Skeletal muscle tissue (tissue), 4 donors: ENCODE results near the gene ADAT3. TPM values are rescaled to one million over a fixed set of nuclear protein-coding genes. Genes with fewer than 3 reads are reported as not detected.

ENCODE experiments used
- H3K27ac ChIP-seq: one replicate; pipeline ENCODE4 v1.7.0; 2013; ENCODE audit warnings: mild to moderate bottlenecking, low read depth, low read length, inconsistent platforms
- H3K27me3 ChIP-seq, 3 donors: one replicate each; pipeline ENCODE4 v1.7.0; 2013; ENCODE audit warnings: low read length in 3 of 3; ENCODE audit not compliant: control insufficient read depth in 3 of 3, insufficient read depth in 3 of 3
- H3K36me3 ChIP-seq, 3 donors: one replicate each; pipeline ENCODE4 v1.7.0; 2013; ENCODE audit warnings: low read length in 3 of 3; ENCODE audit not compliant: control insufficient read depth in 3 of 3, insufficient read depth in 3 of 3
- H3K4me1 ChIP-seq, 3 donors: one replicate each; pipeline ENCODE4 v1.7.0; 2013; ENCODE audit warnings: low read length in 3 of 3, mild to moderate bottlenecking in 3 of 3; ENCODE audit not compliant: control insufficient read depth in 3 of 3, insufficient read depth in 3 of 3
- H3K4me3 ChIP-seq, 3 donors: one replicate each; pipeline ENCODE4 v1.7.0; 2013; ENCODE audit warnings: low read length in 3 of 3
- H3K9ac ChIP-seq, 3 donors: one replicate each; pipeline ENCODE4 v1.7.0; 2013; ENCODE audit warnings: low read length in 3 of 3, mild to moderate bottlenecking in 3 of 3, moderate library complexity in 2 of 3, low read depth in 1 of 3
- H3K9me3 ChIP-seq, 3 donors: one replicate each; pipeline ENCODE4 v1.7.0; 2013; ENCODE audit warnings: low read length in 3 of 3; ENCODE audit not compliant: control insufficient read depth in 3 of 3
- total RNA-seq: library from RNA; depleted of rRNA; stranded (reverse); fragments of >200 nt; gene quantifications from one replicate; pipeline ENCODE4 v1.2.3, GENCODE V29; 2014
- donor health status: Osteomylitis.

The ADAT3 gene
- total RNA-seq, 1 donor from 2014 or later: 1.0 TPM

DNA sequence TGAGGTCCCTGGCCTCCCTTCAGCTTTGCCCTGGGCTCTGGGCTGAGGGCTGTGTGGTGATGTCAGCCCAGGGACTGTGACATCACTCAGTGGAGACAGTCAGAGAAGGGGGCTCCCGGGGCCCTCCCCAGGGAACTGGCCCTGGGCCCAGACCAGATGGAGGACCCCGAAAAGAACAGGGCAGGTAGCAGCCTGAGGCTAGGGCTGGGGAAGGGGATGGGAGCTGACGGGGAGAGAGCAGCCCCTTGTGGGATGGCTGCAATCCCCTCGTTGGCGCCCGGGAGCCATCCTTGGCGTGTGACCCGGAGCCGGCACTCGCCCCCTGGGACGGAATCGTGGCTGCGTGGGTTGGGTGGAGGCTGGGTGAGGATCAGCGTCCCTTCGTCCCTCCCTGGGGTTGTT, 49.3 kb downstream of the ADAT3 start:
- Histone ChIP-seq H3K36me3 (peaks cover 0 to 3% (median 0%) of the 10 kb centered on the region in 3 donors), H3K9me3 (no peaks in the 10 kb centered on the region), H3K27me3 (no peaks in the 10 kb centered on the region), H3K9ac (no peak overlapping the region), H3K27ac (no peak overlapping the region), H3K4me3 (no peak overlapping the region), H3K4me1 (peaks cover 7 to 31% (median 14%) of the 10 kb centered on the region in 3 donors)

DNA sequence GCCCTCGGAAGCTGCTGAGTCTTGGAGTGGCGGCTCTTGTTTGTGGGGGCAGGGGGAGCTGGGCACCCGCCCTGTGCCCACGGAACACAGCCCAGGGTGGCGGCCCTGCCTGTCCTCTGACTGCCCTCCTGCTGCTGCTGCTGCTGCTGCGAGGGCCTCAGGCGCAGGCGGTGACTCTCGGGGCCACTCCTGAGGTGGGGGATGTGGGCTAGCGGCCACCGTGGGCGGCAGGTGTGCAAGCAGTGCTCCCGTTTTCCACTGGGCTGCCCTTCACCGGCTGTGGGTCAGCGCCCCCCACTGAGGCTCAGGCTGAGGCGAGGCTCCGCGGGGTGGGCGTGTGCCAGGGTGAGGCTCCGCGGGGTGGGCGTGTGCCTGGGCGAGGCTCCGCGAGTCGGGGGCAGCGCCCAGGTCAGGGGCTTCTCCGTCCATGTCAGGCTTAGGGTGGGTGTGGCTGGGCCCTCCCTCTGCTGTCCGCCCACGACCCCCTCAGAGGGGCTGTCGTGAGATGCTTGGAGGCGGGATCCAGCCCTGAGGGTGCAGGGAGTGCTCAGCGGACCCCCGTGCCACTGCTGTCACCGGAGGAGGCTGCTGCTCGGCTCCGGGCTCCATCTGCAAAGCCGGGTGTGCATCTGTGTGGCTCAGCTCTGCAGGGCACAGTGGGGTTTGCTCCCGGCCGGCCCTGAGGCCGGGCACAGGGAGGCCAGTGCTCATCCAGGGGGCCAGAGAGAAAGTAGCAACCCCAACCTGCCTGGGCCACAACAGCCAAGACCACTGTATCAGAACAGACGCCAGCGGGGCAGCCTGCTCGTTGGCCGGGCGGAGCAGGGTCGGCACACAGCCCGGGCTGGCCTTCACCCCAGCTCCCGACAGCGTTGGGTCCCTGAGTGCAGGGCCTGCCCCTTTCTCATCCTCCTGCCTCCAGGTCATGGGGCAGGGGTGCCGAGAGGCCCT, 50.2 kb downstream of the ADAT3 start:
- no peaks in the 10 kb centered on the region for H3K9me3 ChIP-seq
- H3K36me3 ChIP-seq: peaks cover 0 to 3% (median 0%) of the 10 kb centered on the region in 3 donors
- no peak overlapping the region for H3K27ac ChIP-seq
- H3K27me3 ChIP-seq: no peaks in the 10 kb centered on the region
- H3K4me1 ChIP-seq: peaks cover 7 to 31% (median 14%) of the 10 kb centered on the region in 3 donors
- no peak overlapping the region for H3K9ac ChIP-seq
- no peak overlapping the region for H3K4me3 ChIP-seq

DNA sequence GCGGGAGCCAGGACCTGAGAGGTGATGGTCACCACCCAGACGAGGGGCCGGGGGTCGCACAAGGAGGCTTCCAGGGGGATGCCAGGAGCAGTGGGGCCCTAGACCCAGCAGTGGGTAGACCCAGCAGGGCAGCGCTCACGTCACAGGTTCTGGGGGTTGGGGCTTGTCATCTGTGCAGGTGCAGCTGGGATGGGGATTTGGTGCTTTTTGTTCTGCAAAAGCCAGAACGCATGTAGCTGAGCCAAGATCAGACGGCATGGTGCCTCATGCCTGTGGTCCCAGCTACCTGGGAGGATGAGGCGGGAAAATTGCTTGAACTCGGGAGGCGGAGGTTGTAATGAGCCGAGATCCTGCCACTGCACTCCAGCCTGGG, 50.9 kb downstream of the ADAT3 start:
- Histone ChIP-seq H3K9me3 (no peaks in the 10 kb centered on the region), H3K4me3 (no peak overlapping the region), H3K27ac (no peak overlapping the region), H3K36me3 (peaks cover 0 to 3% (median 0%) of the 10 kb centered on the region in 3 donors), H3K27me3 (no peaks in the 10 kb centered on the region), H3K4me1 (peaks cover 7 to 31% (median 14%) of the 10 kb centered on the region in 3 donors), H3K9ac (peak overlapping the region in 1 of 3 donors; percentile 82)

DNA sequence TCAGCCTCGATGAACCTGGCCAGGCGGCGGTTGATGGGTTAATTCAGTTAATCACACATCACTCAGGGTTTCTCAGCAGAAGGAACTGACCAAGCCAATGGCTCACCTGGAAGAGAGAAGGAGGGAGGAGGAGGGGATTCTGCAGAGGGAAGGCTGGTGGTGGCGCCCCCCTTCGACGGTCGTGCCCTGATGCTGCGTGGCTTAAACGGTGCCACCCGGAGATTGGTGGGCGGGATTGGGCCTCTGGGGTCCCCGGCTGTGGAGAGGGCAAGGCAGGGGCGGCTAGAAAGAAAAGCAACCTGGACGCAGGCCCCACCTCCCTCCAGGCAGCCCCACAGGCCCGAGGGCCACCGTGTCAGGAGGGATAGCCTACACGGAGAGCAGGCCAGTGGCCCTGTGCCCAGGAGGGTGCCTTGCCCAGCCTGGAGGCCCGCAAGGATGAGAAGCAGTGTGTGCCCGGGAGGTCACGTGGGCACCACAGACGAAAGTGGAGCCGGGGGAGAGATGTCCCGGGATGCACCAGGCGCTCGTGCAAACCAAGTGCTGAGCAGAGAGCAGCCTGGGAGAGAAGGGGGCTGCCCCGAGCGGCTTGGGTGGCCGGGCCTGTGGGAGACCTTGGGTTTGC, 51.8 kb downstream of the ADAT3 start:
- H3K4me3 ChIP-seq: peak overlapping the region in 1 of 3 donors; percentile 52
- peak overlapping the region; percentile 45 to 82 (median 57) for H3K9ac ChIP-seq
- peak overlapping the region; percentile 51 for H3K27ac ChIP-seq

GRCh38 chr19:1957562-1958248, 52.5 kb downstream of the ADAT3 start:
- H3K4me1 ChIP-seq: peaks cover 7 to 31% (median 14%) of the 10 kb centered on the region in 3 donors
- H3K27ac ChIP-seq: no peak overlapping the region
- H3K27me3 ChIP-seq: no peaks in the 10 kb centered on the region
- peak overlapping the region in 1 of 3 donors; percentile 52 for H3K4me3 ChIP-seq
- peaks cover 0 to under 1% (median under 1%) of the 10 kb centered on the region in 3 donors for H3K36me3 ChIP-seq
- peak overlapping the region in 2 of 3 donors; percentile 57 to 82 for H3K9ac ChIP-seq
- H3K9me3 ChIP-seq: no peaks in the 10 kb centered on the region

More for the DNA sequence above, 51.8 kb downstream of the ADAT3 start:
- Histone ChIP-seq H3K9me3 (no peaks in the 10 kb centered on the region), H3K36me3 (peaks cover 0 to 1% (median 0%) of the 10 kb centered on the region in 3 donors), H3K4me1 (peaks cover 7 to 31% (median 14%) of the 10 kb centered on the region in 3 donors), H3K27me3 (no peaks in the 10 kb centered on the region)

- H3K36me3 ChIP-seq: peaks cover 0 to 3% (median 2%) of the 10 kb centered on the region in 3 donors
- H3K27ac ChIP-seq: no peak overlapping the region
- peaks cover 7 to 26% (median 14%) of the 10 kb centered on the region in 3 donors for H3K4me1 ChIP-seq
- H3K9ac ChIP-seq: no peak overlapping the region
- H3K9me3 ChIP-seq: no peaks in the 10 kb centered on the region
- no peaks in the 10 kb centered on the region for H3K27me3 ChIP-seq
- H3K4me3 ChIP-seq: no peak overlapping the region
These were observed 54.9 kb downstream of the ADAT3 start for GRCh38 chr19:1959928-1960589.

- no peak overlapping the region for H3K9ac ChIP-seq
- H3K9me3 ChIP-seq: no peaks in the 10 kb centered on the region
- no peak overlapping the region for H3K27ac ChIP-seq
- peaks cover 0 to 3% (median 2%) of the 10 kb centered on the region in 3 donors for H3K36me3 ChIP-seq
- H3K27me3 ChIP-seq: no peaks in the 10 kb centered on the region
- H3K4me1 ChIP-seq: peaks cover 7 to 18% (median 12%) of the 10 kb centered on the region in 3 donors
- no peak overlapping the region for H3K4me3 ChIP-seq
These were observed 56.0 kb downstream of the ADAT3 start for GRCh38 chr19:1961000-1961883.

- H3K27ac ChIP-seq: no peak overlapping the region
- peaks cover 0 to 6% (median 2%) of the 10 kb centered on the region in 3 donors for H3K36me3 ChIP-seq
- H3K27me3 ChIP-seq: no peaks in the 10 kb centered on the region
- H3K4me3 ChIP-seq: no peak overlapping the region
- peaks cover 0 to 4% (median 0%) of the 10 kb centered on the region in 3 donors for H3K4me1 ChIP-seq
- no peaks in the 10 kb centered on the region for H3K9me3 ChIP-seq
- H3K9ac ChIP-seq: no peak overlapping the region
These were observed 57.5 kb downstream of the ADAT3 start for GRCh38 chr19:1962674-1963073.
